HG02970 (cell line): Measurements from ENCODE around the gene SRC.

Experiments
- ATAC-seq: cut with Tn5 transposase; IDR thresholded peaks from one replicate; pipeline ENCODE4 v1.9.1; 2021; ENCODE audit warnings: mild to moderate bottlenecking, moderate library complexity, moderate number of reproducible peaks; ENCODE audit not compliant: unreplicated experiment, low FRiP score

Gene SRC

DNA sequence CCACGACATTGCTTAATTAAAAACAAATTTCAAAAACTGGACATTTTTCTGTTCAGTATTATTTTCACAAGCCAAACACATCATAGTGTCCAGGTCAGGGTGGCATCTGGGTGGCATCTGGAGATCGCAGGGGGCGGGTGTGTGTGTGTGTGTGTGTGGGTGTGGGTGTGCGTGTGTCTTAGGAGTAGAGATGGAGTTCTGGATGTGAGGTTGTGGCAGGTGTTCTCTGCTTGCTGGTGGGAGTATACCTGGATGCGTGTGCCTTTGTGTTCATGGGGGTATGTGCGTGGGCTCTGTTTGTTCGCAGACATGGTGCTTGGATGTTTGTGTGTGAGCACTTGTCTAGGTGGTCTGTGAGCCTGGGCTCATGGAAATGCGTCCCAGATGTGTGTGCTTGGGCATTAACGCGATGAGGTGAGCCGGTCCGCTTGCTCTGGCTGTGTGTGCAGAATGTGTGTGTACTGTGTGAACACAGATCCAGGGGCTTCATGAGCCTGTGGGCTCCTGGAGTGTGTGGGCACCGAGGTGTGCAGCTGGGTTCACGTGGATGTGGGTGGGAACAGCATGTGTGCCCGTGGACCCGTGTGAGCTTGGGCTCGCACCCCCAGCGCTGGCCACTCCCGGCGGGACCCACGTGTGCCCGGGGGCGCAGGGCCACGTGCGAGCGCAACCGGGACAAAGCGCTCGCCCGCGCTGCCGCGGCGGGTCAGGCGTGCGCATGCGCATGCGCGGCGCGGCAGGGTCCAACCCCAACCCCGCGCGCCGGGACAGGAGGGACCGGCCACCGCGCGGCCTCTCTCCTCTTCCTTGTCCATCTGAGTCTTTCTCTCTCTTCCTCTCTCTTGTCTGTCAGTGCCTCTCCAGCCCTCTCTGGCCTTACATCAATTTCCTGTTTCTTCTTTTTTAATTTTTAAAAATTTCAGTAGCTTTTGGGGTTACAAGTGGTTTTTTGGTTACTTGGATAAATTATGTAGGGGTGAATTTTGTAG is 60.4 kb downstream of the SRC start:
- no peak for ATAC-seq

DNA sequence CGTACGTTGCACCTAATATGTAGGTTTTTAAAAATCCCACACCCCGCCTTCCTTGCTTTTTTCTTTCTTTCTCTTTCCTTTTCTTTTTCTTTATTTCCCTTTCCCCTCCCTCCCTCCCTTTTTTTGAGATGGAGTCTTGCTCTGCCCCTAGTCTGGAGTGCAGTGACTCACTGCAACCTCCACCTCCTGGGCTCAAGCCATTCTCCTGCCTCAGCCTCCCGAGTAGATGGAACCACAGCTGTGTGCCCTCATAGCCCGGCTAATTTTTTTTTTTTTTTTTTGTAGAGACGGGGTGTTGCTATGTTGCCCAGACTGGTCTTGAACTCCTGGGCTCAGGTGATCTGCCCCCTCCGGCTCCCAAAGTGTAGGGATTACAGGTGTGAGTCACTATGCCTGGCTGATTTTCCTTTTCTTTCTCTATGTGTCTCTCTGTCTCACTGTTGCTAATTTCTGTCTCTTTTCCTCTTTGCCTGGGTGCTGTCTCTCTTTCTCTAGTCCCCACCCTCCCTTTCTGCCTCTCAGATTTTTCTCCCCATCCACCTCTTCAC is 61.2 kb downstream of the SRC start:
- no peak for ATAC-seq

DNA sequence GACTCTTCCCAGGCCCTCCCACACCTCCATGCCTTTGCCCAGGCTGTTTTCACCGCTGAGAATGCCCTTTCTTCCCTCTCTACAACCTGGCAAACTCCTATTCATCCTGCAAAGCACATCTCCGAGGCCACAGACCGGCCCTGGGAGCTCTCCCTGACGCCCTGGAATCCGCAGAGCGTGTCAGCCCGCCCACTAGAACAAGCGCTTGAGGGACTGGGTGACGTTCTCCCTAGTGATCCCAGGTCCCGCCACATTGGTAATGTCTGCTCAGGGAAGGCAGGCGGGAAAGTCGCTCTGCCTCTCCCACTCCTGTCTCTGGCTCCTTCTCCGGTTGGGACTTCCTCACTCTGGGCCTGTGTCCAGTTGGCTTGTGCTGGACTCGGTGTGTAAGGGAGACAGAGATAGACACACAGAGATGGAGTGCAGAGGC is 61.6 kb downstream of the SRC start:
- no peak for ATAC-seq

DNA sequence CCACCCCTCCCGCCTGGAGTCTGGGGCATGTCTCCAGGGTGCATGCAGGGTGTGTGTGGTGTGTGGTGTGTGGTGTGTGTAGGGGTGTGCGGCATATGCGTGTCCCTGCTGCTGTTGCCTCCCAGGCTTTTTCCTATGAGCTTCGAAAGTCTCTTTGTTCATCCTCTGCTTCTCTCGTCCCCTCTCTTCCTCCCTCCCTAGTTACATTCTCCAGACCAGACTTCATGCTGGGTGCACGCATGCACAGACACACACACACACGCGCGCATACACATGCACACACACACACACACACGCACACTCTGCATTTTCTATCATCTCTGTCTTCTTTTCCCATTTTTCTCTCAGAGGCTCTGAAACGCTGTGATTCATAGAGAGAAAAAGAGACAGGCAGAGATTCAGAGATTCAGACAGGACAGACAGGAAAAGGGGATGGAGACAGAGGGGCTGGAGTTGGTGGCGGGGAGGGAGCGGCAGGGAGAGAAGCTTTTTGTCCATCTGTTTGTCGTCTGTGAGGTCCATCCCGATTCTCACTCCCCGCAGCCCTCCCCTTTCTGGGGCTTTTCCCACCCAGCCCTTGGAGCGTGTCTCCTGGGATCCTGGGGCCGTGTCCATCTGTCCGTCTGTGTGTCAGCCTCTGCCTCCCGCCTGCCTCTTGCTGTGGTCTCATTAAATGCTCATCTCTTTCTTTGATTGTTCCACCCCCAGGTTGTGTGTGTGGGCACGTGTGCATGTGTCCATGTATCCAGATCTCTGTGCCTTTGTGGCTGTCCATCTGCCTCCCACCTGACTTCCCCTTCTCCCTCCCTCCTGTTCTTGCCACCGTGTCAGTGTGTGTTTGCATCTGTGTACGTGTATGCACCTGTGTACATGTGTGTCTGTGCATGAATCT is 62.6 kb downstream of the SRC start:
- ATAC-seq = no peak

DNA sequence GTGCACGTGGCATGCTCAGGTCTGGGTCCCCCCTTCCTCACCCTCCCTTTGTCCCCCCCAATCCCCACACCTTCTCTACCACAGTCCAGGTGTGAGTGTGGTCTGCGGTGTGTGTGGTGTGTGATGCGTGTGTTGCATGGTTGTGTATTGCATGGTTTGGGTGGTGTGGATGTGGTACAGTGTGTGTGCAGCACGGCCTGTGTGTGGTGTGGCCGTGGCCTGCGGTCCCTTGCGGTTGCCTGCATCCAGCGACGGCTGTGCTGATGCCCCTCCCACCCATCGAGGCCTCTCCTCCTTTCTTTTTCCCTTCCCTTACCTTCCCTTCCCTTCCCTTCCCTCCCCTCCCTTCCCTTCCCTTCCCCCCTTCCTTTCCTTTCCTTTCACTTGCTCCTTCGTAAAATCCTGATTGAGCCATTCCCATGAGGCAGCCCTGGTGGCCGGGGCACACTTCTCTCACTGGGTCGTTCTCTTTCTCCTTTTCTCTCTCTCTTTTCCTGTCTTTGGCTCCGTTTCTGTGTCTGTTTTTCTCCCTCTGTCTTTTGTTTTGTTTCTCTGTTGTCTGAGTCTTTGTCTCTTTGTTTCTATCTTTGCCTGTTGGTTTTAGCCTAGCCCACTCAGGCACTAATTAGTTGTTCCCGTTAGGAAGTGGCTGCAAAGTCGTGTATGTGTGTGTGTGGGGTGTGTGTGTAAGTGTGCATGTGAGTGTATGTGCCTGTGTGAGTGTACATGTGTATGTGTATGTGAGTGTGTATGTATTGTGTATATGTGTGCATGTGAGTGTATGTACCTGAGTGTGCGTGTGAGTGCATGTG is 65.7 kb downstream of the SRC start:
- no peak for ATAC-seq

DNA sequence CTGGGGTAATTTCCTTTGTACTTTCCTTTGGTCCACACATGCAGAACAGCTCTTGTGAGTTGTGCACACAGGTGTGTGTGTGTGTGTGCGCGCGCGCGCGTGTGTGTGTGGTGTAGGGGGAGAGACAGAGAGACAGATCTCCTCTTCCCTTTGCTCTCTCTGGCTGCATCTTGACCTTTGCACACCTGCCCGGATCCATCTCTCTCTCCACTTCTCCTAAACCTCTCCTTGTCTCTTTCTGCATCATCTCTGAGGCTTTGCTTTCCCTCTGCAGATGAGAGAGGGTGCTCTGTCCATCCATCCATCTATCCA is 67.0 kb downstream of the SRC start:
- no peak for ATAC-seq

DNA sequence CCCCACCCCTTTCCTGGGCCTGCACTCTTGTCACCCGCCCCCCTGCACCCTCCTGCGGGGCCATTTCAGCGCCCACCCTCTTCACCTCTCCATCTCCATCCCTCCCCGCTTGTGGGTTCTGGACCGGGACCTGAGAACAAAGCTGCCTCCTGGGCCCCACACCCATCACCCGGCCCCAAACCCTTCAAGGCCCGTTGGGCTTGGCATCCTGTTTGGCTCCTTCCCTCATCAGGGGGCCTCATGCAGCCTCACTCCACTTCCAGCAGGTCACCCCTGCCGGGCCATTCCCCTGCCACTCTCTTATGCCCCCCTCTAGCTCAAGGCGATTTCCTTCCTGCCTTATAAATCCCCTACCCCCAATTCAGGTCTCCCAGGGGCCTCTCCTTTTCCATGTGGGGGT is 67.4 kb downstream of the SRC start:
- no peak for ATAC-seq

DNA sequence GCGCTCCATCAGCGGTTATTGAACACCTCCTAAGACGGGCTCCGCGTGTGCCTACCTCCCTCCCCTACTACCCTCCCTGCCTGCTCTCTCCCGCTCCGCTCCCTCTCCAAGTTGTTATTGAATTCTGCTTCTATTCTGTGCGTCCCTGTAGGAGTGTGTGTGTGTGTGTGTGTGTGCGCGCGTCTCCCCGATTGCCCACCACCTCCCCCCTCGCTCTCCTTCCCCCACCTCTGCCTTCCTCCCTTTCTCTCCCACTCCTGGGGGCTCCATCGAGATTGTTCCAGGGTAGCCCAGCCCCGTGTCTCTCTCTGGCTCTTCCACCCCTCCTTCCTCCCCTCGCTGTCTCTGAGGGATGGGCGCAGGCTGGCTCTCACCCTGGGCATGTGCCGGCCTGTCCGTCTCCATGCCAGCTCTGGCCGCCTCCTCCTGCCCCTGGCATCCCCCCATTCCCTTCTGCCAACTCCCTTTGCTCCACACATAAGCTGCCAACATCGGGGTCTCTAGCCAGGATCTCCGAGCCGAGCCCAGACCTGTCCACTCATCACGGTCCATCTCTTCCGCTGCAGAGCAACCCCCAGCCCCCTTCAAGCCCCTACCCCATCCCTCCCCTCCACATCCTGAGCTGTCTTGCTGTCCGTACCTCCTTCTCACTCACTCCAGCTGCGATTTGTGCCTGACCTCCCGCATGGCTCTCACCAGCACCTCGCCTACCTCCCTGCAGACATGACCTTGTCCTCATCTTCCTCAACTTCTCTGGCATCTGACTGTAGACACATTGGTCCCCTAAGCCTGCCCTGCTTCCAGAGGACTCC is 68.5 kb downstream of the SRC start:
- ATAC-seq = no peak

DNA sequence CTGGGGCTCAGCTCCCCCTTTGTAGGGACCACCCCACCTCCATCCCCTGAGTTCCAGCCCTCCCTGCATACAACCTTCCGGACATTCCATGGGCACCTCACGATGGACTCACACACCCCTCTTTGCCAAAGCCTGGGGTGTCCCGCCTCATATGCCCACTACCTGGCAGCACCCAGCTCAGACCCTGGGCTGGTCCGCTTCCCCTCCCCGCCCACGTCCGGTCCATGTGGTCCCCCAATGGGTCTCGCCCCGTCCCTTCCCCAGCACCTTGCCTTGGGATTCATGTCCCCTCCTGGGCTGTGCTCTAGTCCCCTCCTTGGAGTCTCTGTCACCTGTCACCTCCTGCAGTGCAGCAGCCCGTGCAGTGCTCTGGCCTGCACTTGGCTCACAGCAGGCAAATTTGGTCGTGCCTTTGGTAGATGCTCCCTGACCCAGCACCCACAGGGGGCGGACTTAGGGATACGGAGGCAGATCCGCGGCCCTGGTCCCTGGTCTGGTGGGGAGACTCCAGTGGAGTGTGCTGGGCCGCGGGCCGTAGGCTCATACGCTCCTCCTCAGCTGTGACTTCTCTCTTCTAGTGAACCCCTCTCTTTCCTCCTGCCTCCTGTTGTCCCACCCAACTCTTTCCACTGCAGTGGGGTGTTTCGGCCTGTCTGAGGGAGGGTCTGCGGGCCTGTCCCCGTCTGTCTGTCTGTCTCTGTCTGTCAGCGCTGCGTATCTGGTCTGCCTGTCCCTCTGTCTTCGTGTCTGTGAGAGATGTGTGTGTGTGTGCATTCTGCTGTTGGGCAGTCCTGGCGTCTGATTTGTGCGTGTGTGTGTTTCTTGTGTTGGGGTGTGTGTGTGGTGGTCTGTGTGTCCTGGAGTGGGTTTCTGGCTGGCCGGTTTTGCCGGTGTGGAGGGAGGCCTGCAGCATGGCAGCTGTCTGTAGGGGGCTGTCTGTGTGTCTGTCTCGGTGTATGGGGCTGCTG is 69.5 kb downstream of the SRC start:
- no peak for ATAC-seq

DNA sequence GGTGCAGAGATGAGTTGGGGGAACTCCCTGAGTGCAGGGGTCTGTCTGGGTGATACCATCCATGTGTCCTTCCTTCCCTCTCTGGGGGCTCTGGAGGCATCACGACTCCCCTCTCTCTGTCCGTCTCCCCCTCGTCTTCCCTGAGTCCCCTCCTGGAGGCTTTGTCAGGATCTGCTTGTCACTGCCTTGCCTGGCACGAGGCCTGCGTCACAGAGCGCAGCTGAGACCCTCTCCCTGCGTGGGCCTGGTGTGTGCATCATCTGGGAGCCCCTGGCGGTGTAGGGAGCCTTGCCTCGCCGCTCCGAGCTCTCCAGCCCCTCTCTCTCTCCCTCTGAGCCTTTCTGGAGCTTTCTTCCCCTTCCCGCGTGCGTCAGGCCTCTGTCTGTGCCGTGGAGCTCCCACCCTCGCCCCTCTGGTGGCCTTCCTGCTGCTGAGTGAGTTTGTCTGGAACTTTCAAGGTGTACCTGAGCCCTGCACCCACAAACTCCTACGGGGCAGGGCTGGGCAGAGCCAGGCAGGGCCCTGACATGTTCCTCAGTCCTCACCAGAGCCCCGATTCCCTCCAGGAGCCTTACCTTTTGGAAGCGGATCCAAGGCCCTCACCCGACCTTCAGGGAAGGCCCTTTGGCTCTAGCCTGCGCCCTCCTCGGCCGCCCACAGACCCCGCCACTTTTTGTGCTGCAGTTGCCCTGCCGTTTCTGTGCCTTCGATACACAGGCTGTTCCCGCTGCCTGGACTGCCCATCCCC is 70.3 kb downstream of the SRC start:
- no peak for ATAC-seq

DNA sequence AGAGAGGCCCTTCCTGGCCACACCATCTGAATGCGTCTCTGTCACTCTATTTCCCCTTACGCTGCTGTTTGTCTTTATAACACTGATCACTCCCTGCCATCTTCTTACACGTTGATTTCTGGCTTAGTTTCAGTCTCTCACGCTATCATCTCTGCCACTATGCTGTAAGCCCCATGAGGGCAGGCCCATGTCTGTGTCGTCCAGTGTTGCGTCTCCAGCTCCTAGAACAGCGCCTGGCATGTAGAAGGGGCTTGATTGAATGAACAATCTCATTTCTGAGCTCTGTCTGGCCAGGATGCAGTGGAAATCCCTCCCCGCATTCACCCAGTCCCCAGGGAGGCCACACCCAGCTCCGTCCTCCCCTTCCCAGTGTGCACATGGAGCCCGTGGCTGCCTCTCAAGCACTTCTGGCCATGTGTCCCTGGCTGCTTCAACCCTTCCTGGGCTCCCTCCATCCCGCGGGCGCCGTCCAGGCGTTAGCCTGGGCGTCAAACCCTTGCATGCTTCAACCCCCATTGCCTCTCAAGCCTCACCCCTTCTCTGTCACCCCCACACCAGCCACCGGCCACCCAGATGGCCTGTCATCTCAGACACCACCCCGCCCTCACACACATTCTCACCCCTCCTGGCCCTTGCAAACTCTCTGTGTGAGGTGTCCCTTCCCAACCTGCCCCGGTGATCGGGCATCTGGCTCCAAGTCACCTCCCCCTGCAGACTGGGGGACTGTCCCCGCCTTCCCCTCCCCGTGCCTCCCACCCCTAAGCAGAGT is 71.1 kb downstream of the SRC start:
- no peak for ATAC-seq

DNA sequence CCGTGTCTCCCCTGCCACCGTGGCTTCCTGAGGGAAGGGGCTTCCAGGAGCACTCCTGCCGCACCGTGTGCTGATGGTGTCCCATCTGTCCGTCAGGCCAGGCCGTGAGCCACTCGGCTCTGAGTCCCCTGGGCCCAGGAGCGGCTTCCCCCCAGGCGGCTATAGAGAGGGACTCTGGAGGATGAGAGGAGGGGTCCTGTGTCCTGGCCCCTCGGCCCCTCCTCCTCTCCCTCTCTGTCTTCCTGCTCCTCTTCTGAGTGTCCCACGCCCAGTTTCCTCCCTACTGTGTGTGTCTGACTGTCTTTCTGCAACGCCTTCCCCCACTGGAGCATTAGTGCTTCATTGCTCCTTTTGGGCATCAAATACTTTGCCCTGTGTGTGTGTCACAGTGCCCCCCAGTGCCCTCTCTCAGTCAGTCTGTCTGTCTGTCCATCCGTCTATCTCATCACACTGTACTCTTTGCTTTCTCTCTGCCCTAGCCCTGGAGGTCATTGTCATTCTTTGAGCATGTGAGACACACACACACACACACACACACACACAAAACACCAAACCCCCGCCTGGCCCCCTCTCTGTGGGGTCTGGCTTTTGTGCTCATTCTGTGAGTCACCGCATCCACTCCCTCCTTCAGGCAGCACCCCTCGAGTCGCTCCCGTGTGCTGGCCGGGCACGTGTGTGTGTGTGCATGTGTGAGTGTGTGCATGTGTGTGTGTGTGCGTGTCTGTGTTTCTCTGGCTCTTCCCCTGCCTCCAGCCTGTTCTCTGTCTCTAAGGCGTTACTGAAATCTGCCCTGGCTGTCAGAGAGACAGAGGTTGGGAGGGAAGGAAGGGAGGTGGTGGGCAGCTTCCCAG is 71.9 kb downstream of the SRC start:
- ATAC-seq = no peak

DNA sequence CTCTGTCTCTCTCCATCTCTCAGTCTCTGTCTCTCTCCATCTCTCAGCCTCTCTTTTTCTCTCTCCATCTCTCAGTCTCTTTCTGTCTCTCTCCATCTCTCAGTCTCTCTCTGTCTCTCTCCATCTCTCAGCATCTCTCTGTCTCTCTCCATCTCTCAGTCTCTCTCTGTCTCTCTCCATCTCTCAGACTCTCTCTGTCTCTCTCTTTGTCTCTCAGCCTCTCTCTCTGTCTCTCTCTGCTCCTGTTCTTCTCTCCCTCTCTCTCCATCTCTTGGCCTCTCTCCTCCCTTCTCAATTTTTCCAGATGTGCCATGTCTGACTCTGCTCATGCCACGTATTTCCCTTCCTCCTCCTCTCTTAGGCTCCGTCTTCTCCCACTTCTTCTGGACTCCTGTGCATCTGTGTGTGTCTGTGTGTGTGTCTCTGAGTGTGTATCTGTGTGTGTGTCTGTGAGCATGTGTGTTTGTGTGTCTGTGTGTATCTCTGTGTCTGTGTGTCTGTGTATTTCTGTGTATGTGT is 72.7 kb downstream of the SRC start:
- ATAC-seq = no peak

DNA sequence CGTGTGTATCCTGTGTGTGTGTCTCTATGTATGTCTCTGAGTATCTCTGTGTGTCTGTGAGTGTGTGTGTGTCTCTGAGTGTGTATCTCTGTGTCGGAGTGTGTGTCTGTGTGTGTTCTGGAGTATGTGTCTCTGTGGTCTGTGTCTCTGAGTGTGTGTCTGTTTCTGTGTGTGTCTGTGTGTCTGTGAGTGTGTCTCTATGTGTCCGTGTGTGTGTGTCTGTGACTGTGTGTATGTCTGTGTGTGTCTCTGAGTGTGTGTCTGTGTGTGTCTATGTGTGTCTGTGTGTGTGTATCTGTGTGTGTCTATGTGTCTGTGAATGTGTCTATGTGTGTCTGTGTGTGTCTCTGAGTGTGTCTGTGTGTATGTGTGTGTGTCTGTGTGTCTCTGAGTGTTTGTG is 73.4 kb downstream of the SRC start:
- ATAC-seq = no peak

DNA sequence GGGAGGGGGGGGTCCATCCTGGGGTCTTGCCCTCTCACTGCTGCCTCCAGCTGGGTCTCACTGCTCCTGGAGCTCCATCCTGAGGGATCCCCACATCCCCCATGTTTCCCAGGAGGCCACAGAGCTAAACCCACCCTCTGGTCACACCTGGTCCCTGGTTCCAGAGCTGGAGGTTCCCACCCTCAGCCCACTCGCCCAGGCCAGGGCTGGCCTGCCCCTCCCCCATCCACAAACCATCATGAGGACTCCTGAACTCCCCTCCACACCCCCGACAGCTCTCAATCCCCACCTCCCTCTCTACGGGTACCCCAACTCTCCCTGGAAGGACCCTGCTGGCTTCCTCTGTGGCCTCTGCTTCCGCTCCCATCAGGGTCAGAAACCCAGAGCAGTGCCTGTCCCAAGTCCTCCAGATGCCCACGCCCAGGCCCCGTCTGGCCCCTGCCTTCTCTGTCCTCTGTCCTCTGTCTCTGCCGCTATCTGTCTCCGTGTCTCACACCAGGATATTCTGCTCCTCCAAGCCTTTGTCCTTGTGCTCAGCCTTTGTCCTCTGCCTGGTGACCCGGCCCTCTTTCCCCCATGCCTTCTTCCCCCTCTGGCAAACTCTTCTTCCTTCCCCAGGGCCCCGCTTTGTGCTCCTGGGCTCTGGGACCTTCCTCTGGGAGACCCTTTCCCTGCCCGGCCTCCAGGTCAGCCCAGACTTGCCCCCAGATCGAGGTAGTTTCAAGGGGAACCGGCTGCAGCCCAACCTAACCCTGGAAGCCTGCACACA is 74.0 kb downstream of the SRC start:
- ATAC-seq = no peak
